CD4-positive, alpha-beta memory T cell (primary cell): ENCODE data around the gene BMP7. TPM values are rescaled to one million over a fixed set of nuclear protein-coding genes. Genes with fewer than 3 reads are reported as not detected.

Experiments
- CTCF ChIA-PET: fragments of 350-600 bp; sonication (Branson Sonifier 250); formaldehyde crosslinking; loops from one replicate; lab custom pipeline; 2021; ENCODE audit warnings: inconsistent platforms; ENCODE audit not compliant: partially characterized antibody; lab: Charles Lee
- POLR2A ChIA-PET: fragments of 350-600 bp; sonication (Branson Sonifier 250); formaldehyde crosslinking; loops from one replicate; lab custom pipeline; 2021; ENCODE audit not compliant: partially characterized antibody; lab: Charles Lee
- DNase-seq, 5 donors: peaks; one replicate each; pipeline versions ENCODE4 v3.0.0 to v3.0.0-alpha.2; 2020 to 2022; ENCODE audit warnings: mixed read lengths in 1 of 5
- H3K27ac ChIP-seq: one replicate; pipeline ENCODE4 v1.7.0; 2013; ENCODE audit warnings: low read depth, low read length
- H3K27me3 ChIP-seq: 2 replicates; pipeline ENCODE4 v1.7.0; 2013; ENCODE audit warnings: mild to moderate bottlenecking, low read length, moderate library complexity; ENCODE audit not compliant: insufficient read depth
- H3K36me3 ChIP-seq: 2 replicates; pipeline ENCODE4 v1.7.0; 2013; ENCODE audit warnings: mild to moderate bottlenecking, low read length, moderate library complexity; ENCODE audit not compliant: insufficient read depth
- H3K4me1 ChIP-seq: 2 replicates; pipeline ENCODE4 v1.7.0; 2013; ENCODE audit warnings: mild to moderate bottlenecking, low read length, moderate library complexity; ENCODE audit not compliant: insufficient read depth
- H3K4me3 ChIP-seq, 2 donors: one replicate each; pipeline ENCODE4 v1.7.0; 2013; ENCODE audit warnings: low read length in 2 of 2, mild to moderate bottlenecking in 1 of 2
- H3K9me3 ChIP-seq, 2 donors: one replicate each; pipeline ENCODE4 v1.7.0; 2013; ENCODE audit warnings: low read length in 2 of 2, control low read depth in 1 of 2; ENCODE audit not compliant: control insufficient read depth in 1 of 2
- H3K27ac Mint-ChIP-seq, 7 donors: one replicate each; pipeline ENCODE4 v1.8.0; 2020 to 2021; ENCODE audit warnings: mixed read lengths in 7 of 7, mild to moderate bottlenecking in 6 of 7, inconsistent platforms in 3 of 7, moderate library complexity in 3 of 7
- H3K27me3 Mint-ChIP-seq, 2 donors: one replicate each; pipeline ENCODE4 v1.8.0; 2020 to 2021; ENCODE audit warnings: mixed read lengths in 2 of 2
- H3K36me3 Mint-ChIP-seq, 2 donors: one replicate each; pipeline ENCODE4 v1.8.0; 2020 to 2021; ENCODE audit warnings: mixed read lengths in 2 of 2, inconsistent platforms in 1 of 2, mild to moderate bottlenecking in 1 of 2
- H3K4me1 Mint-ChIP-seq, 4 donors: one replicate each; pipeline ENCODE4 v1.8.0; 2020 to 2021; ENCODE audit warnings: mixed read lengths in 4 of 4, mild to moderate bottlenecking in 1 of 4
- H3K4me3 Mint-ChIP-seq, 8 donors: one replicate each; pipeline ENCODE4 v1.8.0; 2020 to 2021; ENCODE audit warnings: mixed read lengths in 8 of 8, mild to moderate bottlenecking in 7 of 8, moderate library complexity in 6 of 8, inconsistent platforms in 3 of 8
- H3K9me3 Mint-ChIP-seq, 8 donors: one replicate each; pipeline ENCODE4 v1.8.0; 2020 to 2021; ENCODE audit warnings: mixed read lengths in 8 of 8, mild to moderate bottlenecking in 5 of 8, inconsistent platforms in 3 of 8, moderate library complexity in 1 of 8
- intact Hi-C: fragments of 100-400 bp; cut with micrococcal nuclease; formaldehyde crosslinking; loops from one replicate; pipeline ENCODE4 v1.15.1; 2023
- polyA plus RNA-seq, 2 donors: library from polyadenylated mRNA; unstranded; fragments of 300-500 nt; fragmentation: Illumina TruSeq; gene quantifications; one replicate each; pipeline ENCODE4 v1.2.3, GENCODE V29; 2021
- total RNA-seq, 2 experiments: library from RNA; stranded (reverse); gene quantifications; one replicate each; pipeline ENCODE4 v1.2.3, GENCODE V29; 2021

BMP7 gene
- total and polyA plus RNA-seq, 4 experiments from 2014 or later: not detected

DNA sequence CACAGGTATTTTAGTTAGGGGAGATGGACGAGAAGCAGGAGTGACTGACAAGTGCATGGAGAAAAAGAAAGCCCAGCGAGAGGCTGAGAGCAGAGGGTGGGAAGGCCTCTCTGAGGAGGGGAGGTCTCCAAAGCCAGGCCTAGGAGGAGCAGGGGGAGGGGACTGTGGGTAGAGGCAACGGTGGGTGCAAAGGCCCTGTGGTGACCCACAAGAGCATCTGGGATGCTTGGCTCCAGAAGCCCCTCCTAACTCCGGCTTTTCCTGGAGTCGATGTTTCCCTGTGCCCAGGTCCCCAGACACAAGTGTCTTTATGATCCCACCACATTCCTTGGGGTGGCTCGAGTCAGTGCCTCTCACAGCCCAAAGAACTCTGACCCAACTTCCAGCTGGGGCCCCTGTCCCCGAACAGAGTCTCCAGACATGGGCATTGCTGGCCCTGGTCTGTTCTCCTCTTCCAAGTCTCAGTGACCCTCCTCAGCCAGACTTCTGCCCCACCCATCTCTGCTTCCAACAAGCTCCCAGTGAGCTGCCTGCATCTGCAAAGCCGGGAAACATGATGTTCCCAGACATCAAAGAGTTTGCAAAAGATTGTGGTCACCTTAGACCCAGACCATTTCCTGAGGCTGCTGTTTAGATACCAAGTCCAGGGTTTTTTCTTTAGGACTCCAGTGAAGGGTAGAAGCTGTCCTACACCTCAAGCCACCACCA is 11.1 kb upstream of the BMP7 start:
- H3K4me3 ChIP-seq: no peak overlapping the region
- H3K4me3 Mint-ChIP-seq: peak overlapping the region in 1 of 8 donors; percentile 32
- intact Hi-C loops: no loop called here
- peaks cover 0 to 2% (median 0%) of the 10 kb centered on the region in 8 donors for H3K9me3 Mint-ChIP-seq
- ChIA-PET CTCF (no interaction called here), POLR2A (no interaction called here)
- no peaks in the 10 kb centered on the region for H3K27me3 ChIP-seq
- DNase-seq: no peak
- peaks cover 18 to 28% of the 10 kb centered on the region in 2 donors for H3K27me3 Mint-ChIP-seq
- no peak overlapping the region for H3K27ac ChIP-seq
- H3K4me1 Mint-ChIP-seq: no peaks in the 10 kb centered on the region
- no peak overlapping the region for H3K27ac Mint-ChIP-seq
- H3K4me1 ChIP-seq: no peaks in the 10 kb centered on the region
- no peaks in the 10 kb centered on the region for H3K36me3 Mint-ChIP-seq
- H3K9me3 ChIP-seq: no peaks in the 10 kb centered on the region
- no peaks in the 10 kb centered on the region for H3K36me3 ChIP-seq

DNA sequence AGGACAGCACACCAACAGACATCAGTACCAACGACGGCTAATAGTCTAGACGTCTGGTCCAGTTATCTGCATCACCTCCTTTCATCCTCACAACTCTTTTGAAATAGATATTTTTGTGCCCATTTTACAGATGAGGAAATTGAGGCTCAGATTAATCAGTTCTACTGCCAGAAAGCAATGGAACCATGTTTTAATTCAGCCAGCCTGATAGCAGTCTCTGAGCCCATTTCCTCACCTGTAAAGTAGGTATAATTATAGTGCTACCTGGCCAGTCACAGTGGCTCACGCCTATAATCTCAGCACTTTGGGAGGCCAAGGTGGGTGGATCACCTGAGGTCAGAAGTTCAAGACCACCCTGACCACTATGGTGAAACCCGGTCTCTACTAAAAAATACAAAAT is 9.8 kb upstream of the BMP7 start:
- Mint-ChIP-seq H3K27me3 (peaks cover 17 to 31% of the 10 kb centered on the region in 2 donors), H3K27ac (no peak overlapping the region), H3K36me3 (no peaks in the 10 kb centered on the region), H3K4me3 (no peak overlapping the region), H3K9me3 (peaks cover 0 to 2% (median 0%) of the 10 kb centered on the region in 8 donors), H3K4me1 (no peaks in the 10 kb centered on the region)
- no peaks in the 10 kb centered on the region for H3K27me3 ChIP-seq
- ChIA-PET CTCF (no interaction called here), POLR2A (no interaction called here)
- H3K4me1 ChIP-seq: no peaks in the 10 kb centered on the region
- no peak overlapping the region for H3K4me3 ChIP-seq
- no peaks in the 10 kb centered on the region for H3K9me3 ChIP-seq
- H3K36me3 ChIP-seq: no peaks in the 10 kb centered on the region
- intact Hi-C loops: no loop called here
- no peak for DNase-seq
- no peak overlapping the region for H3K27ac ChIP-seq

- peaks cover 17 to 31% of the 10 kb centered on the region in 2 donors for H3K27me3 Mint-ChIP-seq
- H3K27ac Mint-ChIP-seq: no peak overlapping the region
- intact Hi-C loops: no loop called here
- H3K4me1 Mint-ChIP-seq: no peaks in the 10 kb centered on the region
- Histone ChIP-seq H3K36me3 (no peaks in the 10 kb centered on the region), H3K27ac (no peak overlapping the region), H3K4me3 (no peak overlapping the region), H3K9me3 (no peaks in the 10 kb centered on the region), H3K4me1 (no peaks in the 10 kb centered on the region), H3K27me3 (no peaks in the 10 kb centered on the region)
- H3K36me3 Mint-ChIP-seq: no peaks in the 10 kb centered on the region
- CTCF ChIA-PET: no interaction called here
- no peak overlapping the region for H3K4me3 Mint-ChIP-seq
- POLR2A ChIA-PET: no interaction called here
- DNase-seq: no peak
- H3K9me3 Mint-ChIP-seq: peaks cover 0 to 2% (median 0%) of the 10 kb centered on the region in 8 donors
Measured at GRCh38 chr20:57275813-57276212, 9.4 kb upstream of the BMP7 start.

DNA sequence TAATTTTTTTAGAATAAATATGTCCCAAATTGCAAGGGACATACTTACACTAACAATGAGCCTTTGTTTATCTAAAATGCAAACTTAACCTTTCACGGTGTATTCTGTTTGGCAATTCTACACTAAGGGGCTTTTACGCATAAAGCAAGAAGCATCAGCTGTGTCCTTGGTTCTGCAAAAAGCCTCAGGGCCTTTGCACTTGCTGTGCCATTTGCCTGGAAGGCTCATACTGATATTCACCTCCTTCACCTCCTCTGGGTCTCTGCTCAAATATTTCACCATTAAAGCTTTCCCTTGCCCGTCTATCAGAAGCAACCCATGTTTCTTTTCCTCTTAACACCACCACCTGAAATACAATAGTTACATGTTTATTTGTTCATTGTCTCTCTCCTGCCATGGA is 8.9 kb upstream of the BMP7 start:
- no peak overlapping the region for H3K4me3 Mint-ChIP-seq
- no peak for DNase-seq
- ChIA-PET POLR2A (no interaction called here), CTCF (no interaction called here)
- no peaks in the 10 kb centered on the region for H3K36me3 Mint-ChIP-seq
- Histone ChIP-seq H3K36me3 (no peaks in the 10 kb centered on the region), H3K4me1 (no peaks in the 10 kb centered on the region), H3K4me3 (no peak overlapping the region), H3K27me3 (no peaks in the 10 kb centered on the region), H3K27ac (no peak overlapping the region), H3K9me3 (no peaks in the 10 kb centered on the region)
- H3K4me1 Mint-ChIP-seq: no peaks in the 10 kb centered on the region
- H3K27ac Mint-ChIP-seq: no peak overlapping the region
- peaks cover 0 to 2% (median 0%) of the 10 kb centered on the region in 8 donors for H3K9me3 Mint-ChIP-seq
- intact Hi-C loops: no loop called here
- H3K27me3 Mint-ChIP-seq: peaks cover 17 to 32% of the 10 kb centered on the region in 2 donors

DNA sequence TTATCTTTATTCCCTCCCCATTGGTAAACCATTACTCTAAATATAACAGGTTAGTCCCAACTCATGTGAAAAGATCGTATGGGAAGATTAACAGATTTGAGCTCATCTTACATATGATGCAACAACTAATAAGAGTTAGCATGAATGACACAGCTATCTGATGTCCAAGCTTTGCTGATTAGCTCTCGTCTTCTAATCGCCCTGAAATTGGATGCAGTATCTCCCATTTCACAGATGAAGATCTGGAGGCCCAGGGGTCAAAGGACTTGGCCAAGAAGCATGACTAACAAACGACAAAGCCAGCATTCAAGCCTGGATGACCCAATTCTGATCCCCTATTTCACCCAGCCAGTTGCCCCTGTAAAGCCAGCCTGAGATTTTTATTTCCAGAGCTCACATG is 8.4 kb upstream of the BMP7 start:
- ChIA-PET POLR2A (no interaction called here), CTCF (no interaction called here)
- intact Hi-C loops: no loop called here
- Mint-ChIP-seq H3K27ac (no peak overlapping the region), H3K36me3 (no peaks in the 10 kb centered on the region), H3K4me3 (no peak overlapping the region), H3K27me3 (peaks cover 12 to 32% of the 10 kb centered on the region in 2 donors), H3K4me1 (no peaks in the 10 kb centered on the region), H3K9me3 (peaks cover 0 to 2% (median 0%) of the 10 kb centered on the region in 8 donors)
- no peaks in the 10 kb centered on the region for H3K9me3 ChIP-seq
- no peak overlapping the region for H3K27ac ChIP-seq
- H3K36me3 ChIP-seq: no peaks in the 10 kb centered on the region
- H3K4me3 ChIP-seq: no peak overlapping the region
- no peak for DNase-seq
- H3K4me1 ChIP-seq: no peaks in the 10 kb centered on the region
- H3K27me3 ChIP-seq: no peaks in the 10 kb centered on the region

DNA sequence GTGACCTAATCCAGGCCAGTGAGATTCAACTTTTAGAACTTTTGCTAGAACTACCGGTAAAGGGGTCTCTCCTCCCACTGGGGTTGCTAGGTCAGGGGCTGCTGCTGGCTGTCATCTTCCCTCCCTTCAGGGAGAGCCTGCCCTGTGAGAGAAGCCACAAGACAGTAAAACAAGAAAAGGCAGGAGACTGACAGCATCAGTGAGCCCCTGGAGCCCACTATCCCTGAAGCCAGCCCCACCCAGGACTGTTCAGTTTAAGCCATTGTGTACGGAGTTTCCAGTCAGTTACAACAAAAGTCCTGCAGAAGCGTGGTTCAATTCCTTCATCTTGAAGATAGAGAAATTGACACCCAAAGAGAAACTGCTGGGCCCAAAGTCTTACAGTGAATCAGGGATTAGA is 7.9 kb upstream of the BMP7 start:
- no peak overlapping the region for H3K4me3 ChIP-seq
- Mint-ChIP-seq H3K27me3 (peaks cover 13 to 32% of the 10 kb centered on the region in 2 donors), H3K36me3 (no peaks in the 10 kb centered on the region), H3K4me1 (no peaks in the 10 kb centered on the region), H3K27ac (no peak overlapping the region), H3K9me3 (peaks cover 0 to 1% (median 0%) of the 10 kb centered on the region in 8 donors), H3K4me3 (no peak overlapping the region)
- H3K36me3 ChIP-seq: no peaks in the 10 kb centered on the region
- H3K9me3 ChIP-seq: no peaks in the 10 kb centered on the region
- ChIA-PET CTCF (no interaction called here), POLR2A (no interaction called here)
- no peaks in the 10 kb centered on the region for H3K4me1 ChIP-seq
- intact Hi-C loops: no loop called here
- no peaks in the 10 kb centered on the region for H3K27me3 ChIP-seq
- DNase-seq: no peak
- H3K27ac ChIP-seq: no peak overlapping the region

DNA sequence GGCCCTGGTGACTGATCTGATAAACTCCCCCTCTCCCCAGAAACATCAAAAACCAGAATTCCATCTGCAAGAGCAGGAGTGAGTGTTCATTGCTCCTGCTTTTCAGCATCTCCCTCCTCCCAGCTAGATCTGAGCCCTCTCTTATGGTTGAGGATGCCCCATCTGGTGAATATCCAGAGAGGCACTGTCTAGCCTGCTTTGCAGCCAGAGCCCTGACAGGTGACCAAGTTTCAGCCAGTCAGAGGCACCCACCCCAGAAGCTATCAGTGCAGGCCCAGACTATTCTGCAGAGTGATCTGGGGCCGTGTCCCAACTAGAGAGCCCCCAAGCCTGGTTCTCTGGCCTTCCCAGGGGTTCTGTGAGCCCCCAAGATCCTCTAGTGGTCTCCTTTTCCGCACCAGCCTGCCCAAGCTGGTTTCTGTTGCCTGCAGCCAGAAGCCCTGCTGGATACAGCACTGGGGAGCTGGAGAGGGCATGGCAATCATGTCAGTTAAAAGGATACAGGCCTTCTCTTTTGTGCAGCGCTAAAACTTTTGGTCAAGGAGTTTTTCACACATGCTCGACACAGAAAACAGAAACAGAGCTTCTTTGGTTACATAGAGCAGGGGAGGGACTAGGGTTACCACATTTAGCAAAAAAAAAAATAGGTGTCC is 6.6 kb upstream of the BMP7 start:
- ChIA-PET CTCF (no interaction called here), POLR2A (no interaction called here)
- H3K9me3 ChIP-seq: no peaks in the 10 kb centered on the region
- H3K4me3 ChIP-seq: no peak overlapping the region
- H3K4me1 ChIP-seq: no peaks in the 10 kb centered on the region
- no peaks in the 10 kb centered on the region for H3K9me3 Mint-ChIP-seq
- intact Hi-C loops: no loop called here
- peaks cover 22 to 36% of the 10 kb centered on the region in 2 donors for H3K27me3 Mint-ChIP-seq
- DNase-seq: no peak
- peak overlapping the region in 1 of 7 donors; percentile 68 for H3K27ac Mint-ChIP-seq
- no peak overlapping the region for H3K27ac ChIP-seq
- H3K36me3 Mint-ChIP-seq: no peaks in the 10 kb centered on the region
- H3K4me3 Mint-ChIP-seq: no peak overlapping the region
- no peaks in the 10 kb centered on the region for H3K4me1 Mint-ChIP-seq
- H3K27me3 ChIP-seq: no peaks in the 10 kb centered on the region
- no peaks in the 10 kb centered on the region for H3K36me3 ChIP-seq
